SK-N-MC (cell line): Measurements from ENCODE around the gene TMEM17.

Experiments used
- EZH2 ChIP-seq: fragments of 200-600 bp; sonication (generic); IDR thresholded peaks from one replicate; pipeline ENCODE4 v1.6.1; 2017; ENCODE audit warnings: antibody characterized with exemption
- FOXP2 ChIP-seq: optimal IDR thresholded peaks from 2 replicates; pipeline ENCODE3; 2011; ENCODE audit warnings: mild to moderate bottlenecking, moderate library complexity; ENCODE audit not compliant: insufficient read depth; ENCODE audit errors: extremely low read length, control extremely low read depth
- POLR2AphosphoS5 ChIP-seq: IDR thresholded peaks from 2 replicates; pipeline ENCODE4 v1.6.1; 2012; ENCODE audit warnings: mild to moderate bottlenecking, low read depth, low read length, borderline replicate concordance

- TF ChIP-seq POLR2AphosphoS5 (no peak), FOXP2 (no peak), EZH2 (no peak)
These were observed 5.6 kb upstream of the TMEM17 start for GRCh38 chr2:62511636-62512035.
